NCI-H82 (cell line): ENCODE measurements around the gene S100Z.
A peak's percentile ranks its signal among the peaks of the same experiment; 100 is the strongest.

Experiments
- DNase-seq: peaks from one replicate; lab custom pipeline; 2025; lab: John Stamatoyannopoulos, UW

Gene S100Z

DNA sequence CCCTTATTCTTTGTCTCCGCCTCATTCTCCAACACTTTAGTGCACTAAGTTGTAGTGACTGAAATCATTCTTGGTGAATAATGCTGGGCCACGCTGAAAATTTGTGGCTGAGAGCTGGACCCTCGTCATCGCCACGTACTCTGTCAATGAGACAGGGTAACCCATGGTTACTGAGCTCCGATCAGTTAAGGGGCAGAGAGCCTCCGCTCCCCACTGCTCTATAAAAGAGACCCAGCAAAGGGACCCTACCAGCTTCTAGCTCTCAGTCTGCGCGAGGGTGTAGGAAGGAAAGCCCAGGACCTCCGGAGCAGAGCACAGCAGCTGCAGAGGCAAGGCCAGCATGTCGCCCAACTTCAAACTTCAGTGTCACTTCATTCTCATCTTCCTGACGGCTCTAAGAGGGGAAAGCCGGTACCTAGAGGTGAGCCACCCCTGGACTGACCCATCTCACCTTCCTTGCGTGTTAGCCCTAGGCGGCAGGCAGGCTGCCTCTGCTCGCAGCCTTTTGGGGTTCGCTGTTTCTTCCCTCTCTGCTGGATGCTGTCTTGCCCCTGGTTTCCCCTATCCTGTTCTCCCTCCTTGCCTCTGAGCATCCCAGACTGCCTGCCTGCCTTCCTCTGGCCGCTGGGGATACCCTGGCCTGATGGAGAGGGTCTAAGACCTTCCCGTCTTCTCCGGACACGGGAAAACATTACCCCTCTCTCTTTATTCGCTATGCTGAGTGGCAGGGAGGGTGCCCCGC, 103.2 kb downstream of the S100Z start, which contains the start of gene CRHBP:
Gene CRHBP (plus strand): TSS at position 251 of the 742 bp plus-strand sequence. CDS start 90 bp downstream, at position 341.
- no peak for DNase-seq

DNA sequence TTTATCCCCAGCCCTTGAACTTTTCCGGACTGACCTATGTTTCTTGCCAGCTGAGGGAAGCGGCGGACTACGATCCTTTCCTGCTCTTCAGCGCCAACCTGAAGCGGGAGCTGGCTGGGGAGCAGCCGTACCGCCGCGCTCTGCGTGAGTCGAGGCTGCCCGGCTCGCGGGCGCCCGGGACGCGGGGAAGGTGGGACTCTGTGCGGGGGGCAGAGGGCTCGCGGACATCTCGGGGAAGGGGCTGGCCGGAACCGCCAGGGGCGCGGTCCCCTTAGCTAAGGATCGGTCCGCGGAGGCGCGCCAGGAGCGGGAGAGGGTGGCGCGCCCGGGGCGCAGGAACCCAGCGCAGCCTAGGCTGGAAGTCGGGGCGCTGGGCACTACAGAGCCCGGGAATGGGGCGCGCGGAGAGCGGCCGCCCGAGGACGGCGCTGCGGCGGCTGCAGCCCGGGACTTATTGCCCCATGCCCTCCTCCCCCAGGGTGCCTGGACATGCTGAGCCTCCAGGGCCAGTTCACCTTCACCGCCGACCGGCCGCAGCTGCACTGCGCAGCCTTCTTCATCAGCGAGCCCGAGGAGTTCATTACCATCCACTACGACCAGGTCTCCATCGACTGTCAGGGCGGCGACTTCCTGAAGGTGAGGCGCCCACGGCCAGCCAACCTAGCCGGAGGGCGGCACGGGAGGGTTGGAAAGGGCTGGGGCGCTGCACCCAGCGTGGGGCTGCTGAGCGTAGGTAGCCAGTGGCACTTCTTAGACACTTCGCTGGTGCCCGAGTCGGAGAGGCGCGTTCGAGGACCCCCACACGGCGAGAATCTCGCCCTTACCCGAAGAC, 104.0 kb downstream of the S100Z start:
- no peak for DNase-seq

GRCh38 chr5:76954383-76954763, 104.6 kb downstream of the S100Z start:
- no peak for DNase-seq

DNA sequence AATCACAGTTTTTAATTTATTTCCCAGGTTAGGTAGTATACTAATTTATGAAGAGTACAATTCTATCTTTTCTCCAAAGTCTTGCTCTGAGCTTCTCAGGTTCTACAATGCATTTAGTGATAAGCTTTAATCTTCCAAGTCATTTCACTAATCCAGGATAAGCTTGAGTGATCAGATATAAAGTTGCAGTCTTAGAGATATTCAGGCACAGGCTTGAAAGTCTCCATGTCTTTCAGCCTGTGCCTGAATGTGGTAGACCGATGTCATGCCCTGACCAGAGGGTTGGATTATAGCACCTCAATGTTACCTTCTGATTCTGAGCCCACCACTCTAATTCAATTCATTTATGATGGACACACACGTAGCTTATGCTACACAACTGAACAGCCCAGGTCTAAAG, 106.2 kb downstream of the S100Z start:
- peak; percentile 85 for DNase-seq

- DNase-seq = no peak
These were observed 109.4 kb downstream of the S100Z start for GRCh38 chr5:76958991-76959767.

DNA sequence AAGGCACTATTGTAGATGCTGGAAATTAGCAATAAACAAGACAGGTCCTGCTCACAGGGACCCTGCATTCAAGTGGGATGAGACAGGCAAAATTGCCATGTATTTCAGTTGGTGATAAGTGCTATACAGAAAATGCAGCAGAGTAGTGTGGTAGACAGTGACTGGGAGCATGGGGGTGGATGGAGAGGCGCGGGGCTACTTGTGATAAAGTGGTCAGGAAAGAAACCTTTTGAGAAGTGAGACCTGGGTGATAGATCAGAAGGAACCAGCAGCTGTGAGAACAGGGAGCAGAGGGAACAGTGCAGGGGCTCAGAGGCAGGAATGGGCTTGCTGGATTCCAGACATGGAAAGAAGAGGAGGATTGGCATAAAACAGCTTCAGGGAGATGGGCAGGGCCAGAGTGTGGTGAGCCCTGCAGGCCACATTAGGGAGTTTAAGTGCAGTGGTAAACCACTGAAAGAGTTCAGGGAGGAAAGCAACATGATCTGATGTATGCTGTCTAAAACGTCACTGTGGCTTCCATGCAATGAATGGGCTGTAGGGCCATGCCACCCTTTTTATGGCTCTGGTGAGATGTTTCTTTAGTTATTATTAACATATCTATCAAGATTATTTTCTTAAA, 110.3 kb downstream of the S100Z start:
- no peak for DNase-seq

DNA sequence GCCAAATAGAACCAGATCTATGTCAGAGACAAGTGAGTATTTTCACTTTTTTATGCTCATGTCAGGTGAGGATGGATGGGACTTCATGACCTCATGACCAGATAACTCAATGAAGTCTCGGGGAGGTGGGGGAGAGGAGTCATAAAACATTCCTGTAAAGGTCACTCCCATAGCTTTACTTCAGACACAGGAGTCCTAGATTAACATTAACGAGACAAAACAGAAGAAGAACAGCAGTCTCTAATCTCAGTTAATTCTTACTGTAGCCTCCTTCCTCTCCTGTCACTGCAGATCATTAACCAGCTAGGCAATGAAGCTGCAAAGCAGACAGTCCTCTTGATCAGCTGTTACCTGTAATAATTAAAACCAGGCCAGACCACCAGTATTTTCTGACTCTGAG, 114.2 kb downstream of the S100Z start:
- DNase-seq = no peak
